GM06990 (cell line): ENCODE results near the gene DSEL.

Experiments used
- DNase-seq: peaks from one replicate; pipeline ENCODE4 v3.0.0-alpha.2; 2011; ENCODE audit not compliant: insufficient read length; ENCODE audit errors: extremely low read depth
- H3K27me3 ChIP-seq: replicated peaks from 2 replicates; pipeline ENCODE4 v1.6.0; 2011; ENCODE audit warnings: low read length; ENCODE audit not compliant: control insufficient read depth, insufficient read depth
- H3K36me3 ChIP-seq: 2 replicates; pipeline ENCODE4 v1.5.1; 2011; ENCODE audit warnings: low read length; ENCODE audit not compliant: control insufficient read depth, insufficient read depth
- H3K4me3 ChIP-seq: replicated peaks from 2 replicates; pipeline ENCODE4 v1.5.1; 2011; ENCODE audit warnings: low read depth, mild to moderate bottlenecking, control low read depth, low read length
- TF ChIP-seq, protein P1 (sequence below): IDR thresholded peaks from 2 replicates; pipeline ENCODE4 v1.5.1; 2011; ENCODE audit warnings: low read length, control low read depth, mild to moderate bottlenecking, inconsistent platforms; ENCODE audit not compliant: insufficient read depth, poor library complexity, severe bottlenecking

The DSEL gene

GRCh38 chr18:67468038-67468437, 48.5 kb downstream of the DSEL start:
- TF ChIP-seq, protein P1, sequence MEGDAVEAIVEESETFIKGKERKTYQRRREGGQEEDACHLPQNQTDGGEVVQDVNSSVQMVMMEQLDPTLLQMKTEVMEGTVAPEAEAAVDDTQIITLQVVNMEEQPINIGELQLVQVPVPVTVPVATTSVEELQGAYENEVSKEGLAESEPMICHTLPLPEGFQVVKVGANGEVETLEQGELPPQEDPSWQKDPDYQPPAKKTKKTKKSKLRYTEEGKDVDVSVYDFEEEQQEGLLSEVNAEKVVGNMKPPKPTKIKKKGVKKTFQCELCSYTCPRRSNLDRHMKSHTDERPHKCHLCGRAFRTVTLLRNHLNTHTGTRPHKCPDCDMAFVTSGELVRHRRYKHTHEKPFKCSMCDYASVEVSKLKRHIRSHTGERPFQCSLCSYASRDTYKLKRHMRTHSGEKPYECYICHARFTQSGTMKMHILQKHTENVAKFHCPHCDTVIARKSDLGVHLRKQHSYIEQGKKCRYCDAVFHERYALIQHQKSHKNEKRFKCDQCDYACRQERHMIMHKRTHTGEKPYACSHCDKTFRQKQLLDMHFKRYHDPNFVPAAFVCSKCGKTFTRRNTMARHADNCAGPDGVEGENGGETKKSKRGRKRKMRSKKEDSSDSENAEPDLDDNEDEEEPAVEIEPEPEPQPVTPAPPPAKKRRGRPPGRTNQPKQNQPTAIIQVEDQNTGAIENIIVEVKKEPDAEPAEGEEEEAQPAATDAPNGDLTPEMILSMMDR, result no peak
- DNase-seq, result no peak

GRCh38 chr18:67467188-67467587, 49.3 kb downstream of the DSEL start:
- Histone ChIP-seq H3K36me3 (no peaks in the 10 kb centered on the region), H3K4me3 (no peak overlapping the region), H3K27me3 (no peaks in the 10 kb centered on the region)
- DNase-seq, result no peak
- TF ChIP-seq, protein P1, result no peak

More at GRCh38 chr18:67468038-67468437, 48.5 kb downstream of the DSEL start:
- H3K36me3 ChIP-seq, result no peaks in the 10 kb centered on the region
- H3K27me3 ChIP-seq, result no peaks in the 10 kb centered on the region
- H3K4me3 ChIP-seq, result no peak overlapping the region

DNA sequence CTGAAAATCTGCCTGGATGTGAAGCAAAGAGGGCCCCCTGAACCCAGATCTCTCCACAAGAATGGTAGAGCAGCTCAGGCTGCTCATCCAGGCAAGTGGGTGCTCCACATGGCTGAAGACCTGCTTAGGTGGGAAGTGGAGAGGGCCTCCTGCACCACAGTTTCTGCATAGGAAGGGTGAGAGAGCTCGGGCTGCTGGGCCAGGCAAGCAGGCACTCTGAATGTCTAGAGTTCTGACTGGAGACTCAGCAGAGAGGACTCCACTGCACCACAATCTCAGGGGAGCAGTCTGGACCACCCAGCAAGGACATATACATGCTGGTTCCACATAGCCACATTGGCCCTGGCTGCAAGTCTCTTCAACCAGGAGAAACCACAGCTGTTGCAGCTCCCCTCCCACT, 52.0 kb downstream of the DSEL start:
- TF ChIP-seq, protein P1, result no peak

GRCh38 chr18:67463829-67464228, 52.7 kb downstream of the DSEL start:
- Histone ChIP-seq H3K27me3 (no peaks in the 10 kb centered on the region), H3K36me3 (no peaks in the 10 kb centered on the region), H3K4me3 (no peak overlapping the region)
- TF ChIP-seq, protein P1, result no peak
- DNase-seq, result no peak

More for the DNA sequence above, 52.0 kb downstream of the DSEL start:
- no peaks in the 10 kb centered on the region for H3K36me3 ChIP-seq
- no peaks in the 10 kb centered on the region for H3K27me3 ChIP-seq
- no peak overlapping the region for H3K4me3 ChIP-seq
- DNase-seq, result no peak

DNA sequence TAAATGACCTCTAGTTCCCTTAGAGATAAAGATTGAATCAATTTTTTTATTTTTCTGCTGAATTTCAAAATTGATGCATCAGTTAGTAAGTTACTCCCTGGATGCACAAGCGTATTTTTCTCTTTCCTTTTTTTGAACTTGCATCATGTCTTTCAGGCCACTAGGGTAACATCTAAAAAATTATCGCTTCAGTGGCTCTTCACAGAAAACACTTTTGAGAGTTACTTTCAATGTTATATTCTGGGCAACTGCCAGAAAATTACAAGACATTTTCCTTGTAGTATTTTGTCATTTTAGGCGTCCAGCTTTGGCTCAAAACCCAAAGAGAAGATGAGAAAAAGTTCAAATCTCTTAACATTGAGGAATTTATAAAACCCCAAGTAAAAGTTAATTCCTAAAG, 59.8 kb downstream of the DSEL start:
- Histone ChIP-seq H3K36me3 (no peaks in the 10 kb centered on the region), H3K4me3 (no peak overlapping the region), H3K27me3 (no peaks in the 10 kb centered on the region)
- TF ChIP-seq, protein P1, result no peak
- no peak for DNase-seq
